ENCODE results near the gene GNAT1. TPM values are rescaled to one million over a fixed set of nuclear protein-coding genes. Genes with fewer than 3 reads are reported as not detected.

The GNAT1 gene
- total and polyA plus RNA-seq, 2 of the 13 experiments (the other 11 are each of a cell fraction or from before 2014, with no cell fraction given) = 0.15 TPM; not detected in 1

GRCh38 chr3:50210510-50211367 lies 19.3 kb downstream of the GNAT1 start (continued):
- TF ChIP-seq ARID4A (CRISPR knock-in tag; IDR thresholded peaks at IDR 0.05; ENCODE audit: borderline replicate concordance) (no peak; the same call in 1 of the 2 replicates), STAT5B (CRISPR knock-in tag; IDR thresholded peaks at IDR 0.05) (no peak), ZNF543 (CRISPR knock-in tag; IDR thresholded peaks at IDR 0.05) (peak; percentile 47), AGO1 (IDR thresholded peaks at IDR 0.05; ENCODE audit: low read depth, low read length, poor library complexity, severe bottlenecking) (no peak), ZNF552 (CRISPR knock-in tag; IDR thresholded peaks at IDR 0.05; ENCODE audit: borderline replicate concordance) (no peak), NFYC (CRISPR knock-in tag; IDR thresholded peaks at IDR 0.05) (no peak), FOXA3 (CRISPR knock-in tag; IDR thresholded peaks at IDR 0.05) (peak; percentile 72), ISL2 (CRISPR knock-in tag; IDR thresholded peaks at IDR 0.05) (no peak), ZNF577 (CRISPR knock-in tag; IDR thresholded peaks at IDR 0.05; ENCODE audit: borderline replicate concordance, low read depth) (no peak), NFKB2 (CRISPR knock-in tag; IDR thresholded peaks at IDR 0.05; ENCODE audit: borderline replicate concordance) (0 out of 2 replicates have a peak, but pooled peaks have one; percentile 16), HDAC2 (CRISPR knock-in tag; IDR thresholded peaks at IDR 0.05) (peak; percentile 83), PRMT3 (CRISPR knock-in tag; IDR thresholded peaks at IDR 0.05; ENCODE audit: borderline replicate concordance, low read depth) (0 out of 2 replicates have a peak, but pooled peaks have one; percentile 21), ESRRA (CRISPR knock-in tag; IDR thresholded peaks at IDR 0.05; ENCODE audit: low read depth) (peak; percentile 78), ZNF777 (CRISPR knock-in tag; IDR thresholded peaks at IDR 0.05) (no peak), ZBTB33 (CRISPR knock-in tag; IDR thresholded peaks at IDR 0.05) (no peak), POLR2G (IDR thresholded peaks at IDR 0.05; ENCODE audit: low read depth, low read length) (peak; percentile 1; the same call in 1 of the 2 replicates), ZNF460 (CRISPR knock-in tag; IDR thresholded peaks at IDR 0.05; ENCODE audit: borderline replicate concordance) (no peak), EED (CRISPR knock-in tag; IDR thresholded peaks at IDR 0.05) (no peak), ZSCAN25 (CRISPR knock-in tag; IDR thresholded peaks at IDR 0.05) (peak; percentile 59)

All from HepG2 (cell line).